ENCODE results near the gene DNAH10. TPM values are rescaled to one million over a fixed set of nuclear protein-coding genes. Genes with fewer than 3 reads are reported as not detected.

The DNAH10 gene
- total RNA-seq, 1 donor from 2014 or later = 0.08 TPM

DNA sequence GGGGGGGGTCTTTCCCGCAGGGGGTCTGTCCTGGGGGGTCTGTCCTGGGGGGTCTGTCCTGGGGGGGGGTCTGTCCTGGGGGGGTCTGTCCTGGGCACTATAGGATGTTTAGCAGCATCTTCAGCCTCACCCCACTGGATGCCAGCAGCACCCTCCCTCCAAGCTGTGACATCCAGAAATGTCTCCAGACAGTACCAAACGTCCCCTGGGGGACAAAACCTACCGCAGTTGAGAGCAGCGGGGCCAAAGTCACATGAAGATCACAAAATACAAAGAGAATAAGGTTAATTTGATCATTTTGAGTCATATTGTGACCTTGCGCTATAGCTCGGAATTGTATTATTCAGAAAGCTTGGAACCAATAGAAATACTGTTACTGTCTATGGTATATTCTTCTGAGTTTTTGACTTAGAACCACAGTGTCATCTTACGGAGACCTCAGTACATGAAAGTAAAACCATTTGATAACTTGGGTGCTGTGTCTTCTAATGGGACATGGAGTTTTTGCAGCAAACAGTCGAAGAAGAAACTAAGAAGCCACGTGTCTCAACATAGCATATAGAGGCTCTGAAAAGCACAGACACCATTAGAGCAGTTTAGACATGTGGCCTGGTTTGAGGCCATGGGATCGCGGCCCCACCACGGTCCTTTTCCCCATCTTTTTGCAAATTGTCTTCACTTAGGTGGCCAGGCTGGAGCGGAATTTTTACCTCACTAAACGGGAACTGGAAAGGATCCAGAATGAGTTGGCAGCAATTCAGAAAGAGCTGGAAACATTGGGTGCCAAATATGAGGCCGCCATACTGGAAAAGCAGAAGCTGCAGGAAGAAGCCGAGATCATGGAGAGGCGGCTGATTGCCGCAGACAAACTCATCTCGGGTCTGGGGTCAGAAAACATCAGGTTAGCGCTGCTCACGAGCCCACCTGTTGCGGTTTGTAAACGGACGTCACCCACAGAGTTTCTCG lies 150.6 kb downstream of the DNAH10 start:
- ATAC-seq (ENCODE audit: poor library complexity) = no peak
- intact Hi-C loops (cut with DNase I) = no loop called here

DNA sequence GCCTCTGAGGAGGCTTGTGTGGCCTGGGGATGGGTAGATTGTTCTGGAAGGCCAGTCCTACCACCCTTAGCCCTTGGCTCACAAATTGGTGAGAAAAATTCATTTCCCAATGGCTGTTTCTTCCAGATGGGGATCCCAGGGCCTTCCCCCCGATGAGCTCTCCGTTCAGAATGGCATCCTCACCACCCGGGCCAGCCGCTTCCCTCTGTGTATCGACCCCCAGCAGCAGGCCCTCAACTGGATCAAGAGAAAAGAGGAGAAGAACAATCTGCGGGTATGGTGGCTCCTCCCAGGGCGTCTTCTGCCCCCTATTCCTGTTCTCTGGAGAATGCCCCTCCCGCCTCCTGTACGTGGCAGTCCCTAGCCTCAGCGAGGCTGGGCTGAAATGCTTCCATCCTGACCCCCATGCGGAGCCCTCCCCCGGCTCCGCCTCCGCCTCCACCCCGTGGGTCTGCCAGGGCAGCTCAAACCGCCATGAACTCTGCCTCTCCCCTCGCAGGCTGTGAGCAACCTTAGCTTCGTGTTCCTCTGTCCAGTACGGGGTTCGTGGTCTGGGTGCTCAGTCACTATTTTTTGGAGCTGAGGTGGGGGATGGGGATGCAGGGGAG lies 152.7 kb downstream of the DNAH10 start:
- intact Hi-C loops (cut with DNase I) = no loop called here
- DNase-seq (no peak), ATAC-seq (ENCODE audit: poor library complexity) (no peak)

More for the DNA sequence above, 150.6 kb downstream of the DNAH10 start:
- no peak for DNase-seq

GRCh38 chr12:123916729-123917128 lies 154.6 kb downstream of the DNAH10 start:
- ATAC-seq (ENCODE audit: poor library complexity) (no peak), DNase-seq (no peak)
- intact Hi-C loops (cut with DNase I) = no loop called here

DNA sequence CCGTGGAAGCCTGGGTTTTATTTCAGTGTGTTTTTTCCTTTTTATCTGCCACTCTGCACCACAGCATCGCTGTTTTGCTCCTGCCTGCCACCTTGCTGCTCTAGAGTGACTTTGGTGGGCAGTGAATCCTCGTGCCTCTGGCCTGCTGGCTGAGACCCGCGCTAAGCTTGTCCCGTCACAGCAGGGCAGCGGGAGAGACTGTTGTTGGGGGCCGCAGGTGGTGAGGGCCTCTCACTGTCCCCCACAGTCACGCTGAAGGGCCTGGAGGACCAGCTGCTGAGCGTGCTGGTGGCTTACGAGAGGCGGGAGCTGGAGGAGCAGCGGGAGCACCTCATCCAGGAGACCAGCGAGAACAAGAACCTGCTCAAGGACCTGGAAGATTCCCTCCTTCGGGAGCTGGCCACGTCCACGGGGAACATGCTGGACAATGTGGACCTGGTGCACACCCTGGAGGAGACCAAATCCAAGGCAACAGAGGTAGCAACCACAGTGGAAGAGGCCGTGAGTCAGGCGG lies 155.3 kb downstream of the DNAH10 start:
- intact Hi-C loops (cut with DNase I) = no loop called here
- no peak for ATAC-seq (ENCODE audit: poor library complexity)
- no peak for DNase-seq

DNA sequence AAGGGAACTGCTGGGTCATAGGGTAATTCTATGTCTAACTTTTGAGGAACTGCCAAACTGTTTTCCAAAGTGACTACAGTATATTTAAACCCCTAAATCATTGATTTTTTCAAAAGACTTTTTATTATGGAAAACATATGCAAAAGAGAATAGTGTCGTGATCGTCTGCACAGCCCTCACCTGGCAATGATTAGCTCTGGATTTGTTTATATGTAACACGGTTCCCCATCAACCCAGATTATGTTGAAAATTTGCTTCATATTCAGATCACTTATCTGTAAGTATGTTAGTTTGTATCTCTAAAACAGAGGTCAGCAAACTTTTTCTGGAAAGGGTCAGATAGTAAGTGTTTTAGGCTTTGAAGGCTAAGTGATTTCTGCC lies 157.9 kb downstream of the DNAH10 start:
- ATAC-seq (ENCODE audit: poor library complexity) = no peak
- intact Hi-C loops (cut with DNase I) = no loop called here
- no peak for DNase-seq

DNA sequence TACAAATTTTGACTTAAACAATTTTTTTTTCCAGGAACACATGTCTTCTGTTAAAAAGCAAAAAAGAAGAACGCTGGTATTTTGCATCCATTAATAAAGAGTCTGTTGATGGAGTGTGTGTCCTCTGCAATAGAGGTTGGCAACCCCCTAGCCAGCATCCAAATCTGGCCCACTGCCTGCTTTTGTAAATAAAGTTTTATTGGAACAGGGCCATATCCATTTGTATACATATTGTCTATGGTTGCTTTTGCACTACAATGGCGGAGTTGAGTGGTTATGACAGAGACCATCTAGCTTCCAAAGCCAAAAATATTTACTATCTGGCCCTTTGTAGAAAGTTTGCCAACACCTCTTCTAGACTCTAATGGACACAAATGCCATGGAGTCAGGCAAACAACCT lies 160.9 kb downstream of the DNAH10 start:
- intact Hi-C loops (cut with DNase I) = no loop called here
- ATAC-seq (ENCODE audit: poor library complexity) (no peak), DNase-seq (no peak)

GRCh38 chr12:123923927-123924326 lies 161.8 kb downstream of the DNAH10 start:
- DNase-seq (no peak), ATAC-seq (ENCODE audit: poor library complexity) (no peak)
- intact Hi-C loops (cut with DNase I) = no loop called here

DNA sequence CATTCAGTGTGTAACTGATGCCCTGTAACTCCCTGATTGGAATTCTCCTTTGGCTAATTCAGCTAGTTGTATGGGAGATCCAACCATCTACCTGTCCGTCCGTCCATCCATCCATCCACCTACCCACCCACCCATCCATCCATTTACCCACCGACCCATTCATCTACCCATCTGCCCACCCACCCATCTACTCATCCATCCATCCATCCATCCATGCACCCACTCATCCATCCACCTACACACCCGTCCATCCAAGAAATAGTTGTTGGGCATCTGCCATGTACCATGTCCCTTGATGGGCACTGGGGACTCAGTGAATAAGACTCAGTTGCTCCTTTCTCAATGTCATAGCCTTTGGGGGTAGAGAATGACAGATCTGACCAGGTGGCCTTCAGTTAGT lies 162.4 kb downstream of the DNAH10 start:
- DNase-seq (no peak), ATAC-seq (ENCODE audit: poor library complexity) (no peak)
- intact Hi-C loops (cut with DNase I) = no loop called here

GRCh38 chr12:123928274-123928865 lies 166.3 kb downstream of the DNAH10 start:
- no peak for ATAC-seq (ENCODE audit: poor library complexity)
- no peak for DNase-seq
- intact Hi-C loops (cut with DNase I) = no loop called here

GRCh38 chr12:123928897-123929296 lies 166.8 kb downstream of the DNAH10 start:
- intact Hi-C loops (cut with DNase I) = no loop called here
- DNase-seq (no peak), ATAC-seq (ENCODE audit: poor library complexity) (no peak)

- intact Hi-C loops (cut with DNase I) = no loop called here
- DNase-seq = no peak
- ATAC-seq (ENCODE audit: poor library complexity) = no peak
These were observed 168.0 kb downstream of the DNAH10 start for GRCh38 chr12:123929946-123930583.

DNA sequence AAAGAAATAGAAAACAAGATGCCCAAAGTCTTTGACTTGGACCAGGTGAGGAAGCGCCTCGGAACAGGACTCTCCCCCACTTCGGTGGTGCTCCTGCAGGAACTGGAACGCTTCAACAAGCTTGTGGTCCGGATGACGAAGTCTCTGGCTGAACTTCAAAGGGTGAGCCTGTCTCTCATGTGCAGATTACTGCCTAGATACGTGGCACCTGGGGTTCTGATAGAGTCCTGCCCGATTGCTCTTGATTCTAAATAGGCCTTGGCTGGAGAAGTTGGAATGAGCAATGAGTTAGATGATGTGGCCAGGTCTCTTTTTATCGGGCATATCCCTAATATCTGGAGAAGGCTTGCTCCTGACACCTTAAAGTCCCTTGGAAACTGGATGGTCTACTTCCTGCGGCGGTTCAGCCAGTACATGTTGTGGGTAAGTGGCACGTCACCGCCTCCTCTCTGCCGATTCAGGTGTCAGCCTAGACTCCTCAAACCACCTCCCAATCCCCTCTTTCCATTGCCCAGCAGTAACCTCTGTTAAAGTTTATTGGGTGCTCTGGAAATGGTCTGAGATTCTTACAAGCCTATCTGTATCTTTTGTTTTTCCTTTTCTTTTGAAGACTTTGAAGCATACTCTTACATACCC lies 169.7 kb downstream of the DNAH10 start:
- ATAC-seq (ENCODE audit: poor library complexity) (no peak), DNase-seq (no peak)
- intact Hi-C loops (cut with DNase I) = no loop called here

DNA sequence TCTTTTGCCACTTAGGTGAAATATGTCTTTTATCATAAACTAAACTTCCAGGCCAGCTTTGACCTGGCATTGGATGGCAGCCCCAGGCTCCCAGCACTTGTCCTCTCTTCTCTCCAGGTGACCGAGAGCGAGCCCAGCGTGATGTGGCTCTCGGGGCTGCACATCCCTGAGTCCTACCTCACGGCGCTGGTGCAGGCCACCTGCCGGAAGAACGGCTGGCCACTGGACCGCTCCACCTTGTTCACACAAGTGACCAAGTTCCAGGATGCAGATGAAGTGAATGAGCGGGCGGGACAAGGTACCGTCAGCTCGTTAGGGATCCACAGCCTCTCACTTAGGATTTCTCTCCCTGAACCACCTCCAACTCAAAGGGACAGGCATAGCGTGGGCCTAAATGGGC lies 171.1 kb downstream of the DNAH10 start:
- DNase-seq (no peak), ATAC-seq (ENCODE audit: poor library complexity) (no peak)
- intact Hi-C loops (cut with DNase I) = no loop called here

GRCh38 chr12:123934016-123934620 lies 172.0 kb downstream of the DNAH10 start:
- intact Hi-C loops (cut with DNase I) = no loop called here
- ATAC-seq (ENCODE audit: poor library complexity) = no peak

GRCh38 chr12:123934829-123935228 lies 172.7 kb downstream of the DNAH10 start:
- DNase-seq (no peak), ATAC-seq (ENCODE audit: poor library complexity) (no peak)
- intact Hi-C loops (cut with DNase I) = no loop called here

More at GRCh38 chr12:123934016-123934620, 172.0 kb downstream of the DNAH10 start:
- DNase-seq = no peak

GRCh38 chr12:123935956-123936355 lies 173.9 kb downstream of the DNAH10 start:
- ATAC-seq (ENCODE audit: poor library complexity) = no peak
- intact Hi-C loops (cut with DNase I) = no loop called here
- no peak for DNase-seq

DNA sequence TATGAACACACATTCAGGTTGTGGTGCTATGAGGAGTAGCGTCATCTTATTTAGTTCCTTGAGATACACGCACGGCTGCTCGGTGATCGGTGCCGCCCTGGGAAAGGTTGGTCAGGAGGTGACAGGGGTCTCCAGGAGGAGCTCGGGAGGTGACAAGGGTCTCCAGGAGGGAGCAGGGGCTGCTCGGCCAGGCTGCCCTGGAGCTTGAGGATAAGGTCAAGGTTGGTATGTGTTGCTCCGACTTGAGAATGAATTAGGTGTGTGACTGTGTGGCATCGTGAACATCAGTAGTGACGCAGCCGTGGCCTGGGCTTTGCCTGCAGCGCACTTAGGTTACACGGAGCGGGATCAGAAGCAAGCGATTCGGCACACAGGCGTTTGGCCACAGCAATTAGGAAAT lies 174.4 kb downstream of the DNAH10 start:
- ATAC-seq (ENCODE audit: poor library complexity) (no peak), DNase-seq (no peak)
- intact Hi-C loops (cut with DNase I) = no loop called here

DNA sequence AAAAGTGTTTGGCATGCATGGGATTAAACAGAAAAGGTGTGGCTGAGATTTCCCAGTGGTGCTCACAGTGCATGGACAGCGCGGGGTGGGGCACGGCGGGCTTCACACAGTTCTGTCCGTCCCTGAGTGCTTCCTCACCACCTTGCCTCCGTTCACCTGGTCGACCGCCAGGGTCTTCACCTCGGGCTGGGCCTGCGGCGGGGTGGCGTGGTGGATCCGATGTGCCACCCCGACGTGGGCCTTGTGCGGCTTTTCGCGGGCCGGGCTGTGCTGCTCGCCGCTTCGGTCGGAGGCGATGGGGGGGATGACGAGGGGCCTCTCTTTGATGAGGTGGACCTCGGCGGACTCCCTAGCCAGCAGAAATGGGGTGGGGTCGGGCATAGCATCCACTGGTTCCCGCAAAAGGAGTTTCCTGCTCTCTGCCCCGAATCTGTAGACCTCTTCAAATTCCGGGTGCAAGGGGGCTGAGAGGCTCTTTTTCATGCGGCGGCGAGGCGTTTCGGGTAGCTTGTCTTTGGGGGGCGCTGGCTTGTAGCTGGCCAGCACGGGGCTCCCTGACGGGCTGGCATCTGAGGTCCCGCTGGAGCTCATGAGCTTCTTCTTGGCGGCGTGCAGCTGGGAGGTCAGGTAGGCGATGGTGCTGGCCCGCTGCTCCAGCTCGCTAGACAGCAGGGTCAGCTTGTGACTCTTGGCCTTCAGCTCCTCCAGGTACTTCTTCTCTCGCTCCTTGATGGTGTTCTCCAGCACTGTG lies 175.0 kb downstream of the DNAH10 start:
- ATAC-seq (ENCODE audit: poor library complexity) (no peak), DNase-seq (no peak)
- intact Hi-C loops (cut with DNase I) = no loop called here
